GM21786 (cell line): ENCODE results near the gene OR2M3.
A peak's percentile ranks its signal among the peaks of the same experiment; 100 is the strongest.
"Not testable (repeated sequence)": the region's sequence is repeated elsewhere in the genome, so short reads cannot be mapped to it uniquely, and the experiment has no call there.

Source experiments
- ATAC-seq: cut with Tn5 transposase; IDR thresholded peaks from one replicate; pipeline ENCODE4 v1.9.1; 2021; ENCODE audit not compliant: unreplicated experiment

The OR2M3 gene, protein sequence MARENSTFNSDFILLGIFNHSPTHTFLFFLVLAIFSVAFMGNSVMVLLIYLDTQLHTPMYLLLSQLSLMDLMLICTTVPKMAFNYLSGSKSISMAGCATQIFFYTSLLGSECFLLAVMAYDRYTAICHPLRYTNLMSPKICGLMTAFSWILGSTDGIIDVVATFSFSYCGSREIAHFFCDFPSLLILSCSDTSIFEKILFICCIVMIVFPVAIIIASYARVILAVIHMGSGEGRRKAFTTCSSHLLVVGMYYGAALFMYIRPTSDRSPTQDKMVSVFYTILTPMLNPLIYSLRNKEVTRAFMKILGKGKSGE

DNA sequence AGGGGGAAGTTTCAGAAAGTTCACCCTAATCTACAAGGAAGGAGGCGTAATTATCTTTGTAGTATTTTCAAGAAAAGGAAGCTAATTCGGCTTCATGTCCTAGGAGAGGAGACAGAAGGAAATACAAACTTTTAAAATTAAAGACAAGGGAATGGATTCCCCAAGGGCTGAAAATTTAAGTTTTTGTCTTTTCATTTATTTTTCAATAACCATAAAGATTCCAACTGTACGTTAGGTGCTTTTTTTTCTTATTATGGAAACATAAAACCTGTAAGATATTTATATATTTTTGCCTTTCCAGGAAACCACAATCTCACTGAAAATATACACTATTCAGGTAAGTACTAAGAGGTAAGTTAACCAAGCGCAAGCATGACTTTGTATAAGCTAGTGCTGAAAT is at the start of gene OR2M3:
Gene OR2M3 (plus strand): TSS at position 301 of the 400 bp plus-strand sequence. CDS start 5,803 bp downstream, outside the sequence.
- no peak for ATAC-seq

DNA sequence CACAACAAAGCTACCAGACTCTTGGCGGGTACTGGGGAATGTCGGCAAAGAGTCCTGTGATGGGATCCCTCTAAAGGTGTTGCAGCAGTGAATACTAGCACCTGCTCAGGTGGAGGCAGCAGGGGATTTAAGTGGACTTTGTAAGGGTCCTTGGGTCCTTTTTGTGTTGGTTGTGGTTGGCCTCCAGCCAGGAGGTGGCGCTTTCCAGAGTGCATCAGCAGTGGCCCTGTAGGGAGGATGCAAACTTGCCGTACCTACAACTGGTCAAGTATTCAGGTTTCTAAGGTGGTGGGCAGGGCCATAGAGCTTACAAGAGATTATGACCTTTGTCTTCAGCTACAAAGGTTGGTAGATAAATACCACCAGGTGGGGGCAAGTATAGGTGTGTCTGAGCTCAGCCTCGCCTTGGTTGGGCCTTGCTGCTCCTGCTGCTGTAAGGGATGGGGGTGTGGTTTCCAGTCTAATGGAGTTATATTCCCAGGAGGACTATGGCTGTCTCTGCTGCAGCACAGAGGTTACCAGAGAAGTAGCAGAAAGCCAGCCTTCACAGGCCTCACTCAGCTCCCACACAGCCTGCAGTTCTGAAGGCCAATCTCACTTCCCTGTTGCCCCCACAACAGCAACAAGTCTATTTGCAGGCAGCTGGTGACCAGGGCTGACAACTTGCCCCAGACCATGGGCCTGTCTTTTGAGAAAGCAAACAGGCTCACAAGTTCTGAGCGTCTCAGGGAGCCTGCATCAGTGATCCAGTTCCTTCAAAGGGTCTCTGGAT is 44.8 kb upstream of the OR2M3 start:
- no peak for ATAC-seq

DNA sequence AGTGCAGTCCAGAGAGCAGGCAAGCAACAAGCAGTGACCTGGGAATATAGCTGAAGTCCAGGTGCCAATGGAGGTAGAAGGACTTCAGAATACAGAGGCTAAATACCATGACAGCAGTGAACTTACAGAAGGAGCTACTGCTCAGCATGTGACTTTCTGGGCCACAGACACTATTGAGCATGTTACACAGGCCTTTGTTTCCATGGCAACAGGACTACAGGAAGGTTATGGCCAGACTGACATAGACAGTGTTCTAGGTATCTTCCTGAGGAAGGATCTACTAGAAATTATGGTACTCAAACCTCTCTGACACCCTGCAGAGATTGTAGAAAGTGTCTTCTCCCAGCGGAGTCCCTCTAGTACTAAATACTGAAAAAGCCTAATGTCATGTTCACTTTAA is 41.1 kb upstream of the OR2M3 start:
- no peak for ATAC-seq

DNA sequence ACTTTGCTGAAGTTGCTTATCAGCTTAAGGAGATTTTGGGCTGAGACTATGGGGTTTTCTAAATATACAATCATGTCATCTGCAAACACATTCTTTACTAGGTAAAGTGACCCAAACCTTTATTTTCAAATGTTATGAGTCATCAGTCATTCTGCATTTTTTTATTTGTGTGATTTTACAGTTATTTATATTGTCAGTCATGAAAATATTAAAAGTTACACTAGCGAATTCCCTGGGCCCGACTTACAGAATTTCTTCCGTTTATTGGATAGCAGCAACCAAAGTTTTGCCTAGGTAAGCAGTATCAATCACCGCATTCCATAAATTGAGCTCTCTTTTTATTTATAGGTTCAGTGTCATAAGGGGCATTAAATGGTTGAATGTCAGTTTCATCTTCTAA is 38.3 kb upstream of the OR2M3 start:
- no peak for ATAC-seq

DNA sequence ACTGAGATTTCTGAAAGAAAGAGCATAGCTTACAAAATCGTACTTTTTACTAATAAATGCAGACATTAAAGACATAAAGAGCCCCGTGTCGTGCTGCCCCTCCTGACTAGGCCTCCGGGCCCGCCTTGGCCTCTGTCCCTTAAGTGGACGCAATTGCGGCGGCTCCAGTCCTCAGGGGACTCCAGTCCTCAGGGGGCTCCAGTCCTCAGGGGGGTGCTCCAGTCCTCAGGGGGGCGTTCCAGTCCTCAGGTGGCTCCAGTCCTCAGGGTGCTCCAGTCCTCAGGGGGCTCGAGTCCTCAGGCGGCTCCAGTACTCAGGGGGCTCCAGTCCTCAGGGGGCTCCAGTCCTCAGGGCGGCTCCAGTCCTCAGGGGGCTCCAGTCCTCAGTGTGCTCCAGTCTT is 33.0 kb upstream of the OR2M3 start:
- ATAC-seq: no peak

DNA sequence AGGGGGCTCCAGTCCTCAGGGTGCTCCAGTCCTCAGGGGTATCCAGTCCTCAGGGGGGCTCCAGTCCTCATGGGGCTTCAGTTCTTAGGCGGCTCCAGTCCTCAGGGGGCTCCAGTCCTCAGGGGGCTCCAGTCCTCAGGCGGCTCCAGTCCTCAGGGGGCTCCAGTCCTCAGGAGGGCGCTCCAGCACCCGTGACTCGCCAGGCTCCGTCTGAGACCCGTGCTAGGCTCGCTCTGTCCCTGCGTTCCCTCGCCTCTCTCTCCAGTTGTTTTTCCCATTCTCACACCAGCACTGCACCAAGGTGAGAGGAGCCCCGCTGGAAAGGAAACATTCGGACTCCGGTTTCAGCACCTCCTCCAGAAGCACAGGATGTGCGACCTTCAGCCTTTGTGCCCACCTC is 31.9 kb upstream of the OR2M3 start:
- ATAC-seq: no peak

DNA sequence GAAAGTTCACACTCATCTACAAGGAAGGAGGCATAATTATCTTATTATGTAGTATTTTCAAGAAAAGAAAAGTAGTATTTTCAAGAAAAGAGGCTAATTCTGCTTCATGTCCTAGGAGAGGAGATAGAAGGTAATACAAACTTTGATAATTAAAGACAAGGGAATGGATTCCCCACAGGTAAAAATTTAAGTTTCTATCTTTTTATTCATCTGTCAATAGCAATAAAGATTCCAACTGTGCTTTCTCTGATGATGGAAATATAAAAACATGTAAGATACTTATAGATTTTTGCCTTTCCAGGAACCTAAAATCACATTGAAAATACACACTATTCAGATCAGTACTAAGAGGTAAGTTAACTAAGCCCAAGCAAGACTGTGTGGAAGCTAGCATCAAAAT is 22.5 kb upstream of the OR2M3 start, which contains the start of gene OR2M2:
Gene OR2M2 (plus strand): TSS at position 301 of the 400 bp plus-strand sequence. CDS start 5,165 bp downstream, outside the sequence.
- ATAC-seq: no peak

DNA sequence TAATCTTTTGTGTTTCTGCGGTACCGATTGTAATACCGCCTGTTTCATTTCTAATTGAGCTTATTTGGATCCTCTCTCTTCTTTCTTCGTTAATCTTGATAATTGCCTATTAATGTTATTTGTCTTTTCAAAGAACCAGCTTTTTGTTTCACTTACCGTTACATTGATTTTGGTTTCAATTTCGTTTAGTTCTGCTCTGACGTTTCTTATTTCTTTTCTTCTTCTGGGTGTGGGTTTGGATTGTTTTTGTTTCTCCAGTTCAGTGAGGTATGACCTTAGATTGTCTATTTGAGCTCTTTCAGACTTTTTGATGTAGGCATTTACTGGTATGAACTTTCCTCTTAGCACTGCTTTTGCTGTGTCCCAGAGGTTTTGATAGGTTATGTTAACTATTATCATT is 13.1 kb upstream of the OR2M3 start:
- ATAC-seq: peak; percentile 65

DNA sequence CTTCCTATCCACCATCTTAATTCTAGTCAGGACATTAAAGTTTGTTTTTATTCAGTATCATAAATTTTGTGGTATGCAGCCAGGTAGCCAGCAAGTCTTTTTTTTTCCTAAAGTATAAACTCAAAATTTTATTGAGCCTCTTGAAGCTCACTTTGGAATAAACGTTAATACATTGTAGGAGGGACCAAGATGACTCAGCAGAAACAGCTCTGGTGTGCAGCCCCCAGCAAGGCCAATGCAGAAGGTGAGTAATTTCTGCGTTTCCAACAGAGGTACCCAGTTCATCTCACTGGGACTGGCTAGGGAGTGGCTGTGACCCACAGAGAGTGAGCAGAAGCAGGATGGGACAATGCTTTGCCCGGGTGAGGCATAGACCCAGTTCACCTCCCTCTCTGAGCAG is 9.7 kb upstream of the OR2M3 start:
- ATAC-seq: no peak

DNA sequence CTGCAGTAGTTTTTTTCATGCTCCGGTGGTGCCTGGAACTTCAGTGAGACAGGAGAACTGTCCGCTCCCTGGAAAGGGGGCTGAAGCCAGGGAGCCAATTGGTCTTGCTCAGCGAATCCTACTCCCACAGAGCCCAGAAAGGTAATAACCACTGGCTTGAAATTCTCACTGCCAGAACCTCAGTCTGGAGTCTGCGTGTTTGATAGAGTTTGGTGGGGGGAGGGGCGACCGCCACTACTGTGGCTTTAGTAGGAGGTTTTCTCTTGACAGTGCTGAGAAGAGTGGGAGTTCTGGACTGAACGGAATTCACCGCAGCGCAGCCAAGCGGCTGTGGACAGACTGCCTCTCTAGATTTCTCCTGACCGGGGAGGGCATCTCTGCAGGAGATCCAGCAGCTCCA is 8.0 kb upstream of the OR2M3 start:
- ATAC-seq: no peak

DNA sequence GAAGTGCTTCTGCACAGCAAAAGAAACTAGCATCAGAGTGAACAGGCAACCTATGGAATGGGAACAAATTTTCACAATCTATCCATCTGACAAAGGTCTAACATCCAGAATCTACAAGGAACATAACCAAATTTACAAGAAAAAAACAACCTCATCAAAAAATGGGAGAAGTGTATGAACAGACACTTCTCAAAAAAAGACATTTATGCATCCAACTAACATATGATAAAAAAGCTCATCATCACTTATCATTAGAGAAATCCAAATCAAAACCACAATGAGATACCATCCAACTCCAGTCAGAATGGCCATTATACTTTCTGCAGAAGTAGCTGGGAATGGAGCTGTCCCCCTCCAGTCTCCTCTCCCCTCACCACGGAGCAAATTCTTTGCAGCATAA is 2.9 kb upstream of the OR2M3 start:
- no peak for ATAC-seq

DNA sequence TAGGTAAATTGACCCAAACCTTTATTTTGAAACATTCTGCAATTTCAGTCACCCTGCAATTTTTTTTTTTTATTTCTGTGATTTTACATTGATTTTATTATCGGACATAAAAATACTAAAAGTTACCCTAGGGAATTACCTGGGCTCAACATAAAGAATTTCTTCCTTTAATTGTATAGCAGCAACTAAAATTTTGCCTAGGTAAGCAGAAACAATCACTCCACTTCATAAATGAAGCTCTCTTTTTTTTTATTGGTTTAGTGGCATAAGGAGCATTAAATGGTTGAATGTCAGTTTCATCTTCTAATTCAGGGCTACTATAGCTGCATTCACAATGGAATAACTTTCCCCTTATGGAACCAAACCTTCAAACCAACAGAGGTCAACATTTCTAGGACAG is 18.8 kb downstream of the OR2M3 start:
- no peak for ATAC-seq

DNA sequence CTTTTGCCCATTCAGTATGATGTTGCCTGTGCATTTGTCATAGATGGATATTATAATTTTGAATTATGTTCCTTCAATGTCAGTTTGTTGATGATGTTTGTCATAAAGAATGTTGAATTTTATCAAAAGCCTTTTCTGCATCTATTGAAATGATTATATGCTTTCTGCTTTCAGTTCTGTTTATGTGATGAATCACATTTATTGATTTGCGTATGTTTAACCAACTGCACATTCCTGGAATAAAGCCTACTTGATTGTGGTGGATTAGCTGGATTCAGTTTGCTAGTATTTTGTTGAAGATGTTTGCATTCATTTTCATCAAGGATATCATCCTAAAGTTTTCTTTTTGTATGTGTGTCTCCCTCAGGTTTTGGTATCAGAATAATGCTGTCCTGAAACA is 28.5 kb downstream of the OR2M3 start:
- ATAC-seq: no peak

DNA sequence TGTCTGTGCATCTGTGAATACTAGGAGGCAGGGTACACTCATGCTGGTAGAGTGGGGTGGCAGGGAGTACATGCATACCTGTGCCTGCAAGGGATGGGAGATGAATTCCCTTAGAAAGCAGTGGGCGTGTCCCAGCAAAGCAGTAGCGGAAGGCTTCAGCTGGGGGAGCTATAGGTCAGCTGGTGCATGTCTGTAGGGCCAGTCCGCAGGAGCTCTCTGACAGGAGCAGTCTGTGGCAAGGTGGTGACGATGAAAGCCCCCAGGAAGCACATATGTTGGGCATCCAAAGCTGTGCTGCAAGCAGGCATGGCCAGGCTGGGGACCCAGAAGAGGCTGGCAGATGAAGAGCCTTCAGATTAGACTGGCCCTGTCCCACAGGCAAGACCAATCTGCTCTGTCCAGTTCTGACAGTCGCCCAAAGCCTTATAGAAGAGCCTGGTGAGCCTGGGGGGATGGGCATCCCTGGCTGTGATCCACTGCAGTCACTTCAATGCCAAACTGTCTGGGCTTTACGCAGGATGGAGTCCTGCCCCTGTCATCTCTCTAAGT is 32.4 kb downstream of the OR2M3 start:
- no peak for ATAC-seq

DNA sequence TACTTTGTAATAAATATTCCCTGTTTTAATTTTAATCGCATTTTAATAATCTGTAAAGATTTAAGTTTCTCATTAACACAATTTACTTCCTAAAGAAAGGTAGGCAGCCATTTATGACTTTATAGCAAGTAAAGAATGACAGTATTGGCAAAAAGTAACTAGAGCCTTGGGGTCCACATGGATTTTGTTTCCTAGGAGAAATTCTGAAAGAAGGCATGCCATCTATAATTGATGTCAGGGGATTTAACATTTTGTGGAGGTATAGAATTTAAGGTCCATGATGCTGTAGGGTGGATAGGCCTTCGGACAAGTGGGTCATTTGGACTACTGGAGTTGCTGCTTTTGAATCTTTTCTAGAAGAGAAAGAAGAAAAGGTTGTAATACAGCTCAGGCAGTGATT is 34.1 kb downstream of the OR2M3 start, which contains the start of gene OR2M4:
Gene OR2M4 (plus strand): TSS at position 301 of the 400 bp plus-strand sequence. CDS start 7,512 bp downstream, outside the sequence.
- ATAC-seq: no peak

DNA sequence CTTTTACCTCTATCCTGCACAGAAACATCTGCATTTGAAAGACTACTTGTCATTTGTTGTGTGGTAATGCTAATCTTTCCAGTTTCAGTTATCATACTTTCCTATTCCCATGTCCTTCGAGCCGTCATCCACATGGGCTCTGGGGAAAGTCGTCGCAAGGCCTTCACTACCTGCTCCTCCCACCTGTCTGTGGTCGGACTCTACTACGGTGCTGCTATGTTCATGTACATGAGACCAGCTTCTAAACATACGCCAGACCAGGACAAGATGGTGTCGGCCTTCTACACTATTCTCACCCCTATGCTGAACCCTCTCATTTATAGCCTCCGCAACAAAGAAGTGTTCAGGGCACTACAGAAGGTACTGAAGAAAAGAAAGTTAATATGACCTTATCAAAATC is 42.4 kb downstream of the OR2M3 start:
- ATAC-seq: no peak

DNA sequence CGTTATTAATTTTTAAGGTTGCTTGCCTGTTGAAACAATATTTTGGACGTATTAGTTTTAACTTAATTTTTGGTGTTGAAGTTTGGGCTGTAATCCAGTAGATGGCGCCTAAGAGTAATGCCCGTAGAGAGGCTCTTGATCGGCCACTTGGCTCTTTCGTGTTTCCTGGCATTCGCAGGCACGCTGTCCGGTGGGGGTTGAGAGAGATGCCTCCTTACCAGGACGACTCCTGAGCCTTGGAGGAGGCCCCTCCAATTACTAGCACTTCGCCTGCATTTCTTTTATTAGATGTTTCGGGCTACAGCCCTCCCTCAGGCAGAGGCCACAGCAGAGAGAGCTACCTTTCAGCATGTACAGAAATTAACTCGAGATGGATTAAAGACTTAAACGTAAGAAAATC is 46.1 kb downstream of the OR2M3 start:
- ATAC-seq: peak; percentile 75

DNA sequence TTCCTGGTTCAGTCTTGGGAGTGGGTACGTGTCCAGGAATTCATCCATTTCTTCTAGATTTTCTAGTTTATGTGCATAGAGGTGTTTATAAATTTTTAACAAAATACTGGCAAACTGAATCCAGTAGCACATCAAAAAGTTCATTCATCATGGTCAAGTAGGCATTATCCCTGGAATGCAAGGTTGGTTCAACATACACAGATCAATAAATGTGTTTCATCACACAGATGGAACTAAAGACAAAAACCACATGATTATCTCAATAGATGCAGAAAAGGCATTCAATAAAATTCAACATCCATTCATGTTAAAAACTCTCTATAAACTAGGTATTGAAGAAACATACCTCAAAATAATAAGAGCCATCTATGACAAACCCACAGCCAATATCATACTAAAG is 62.2 kb downstream of the OR2M3 start:
- not testable (repeated sequence) for ATAC-seq
